ENCODE data around the gene POLA1. TPM values are rescaled to one million over a fixed set of nuclear protein-coding genes. Genes with fewer than 3 reads are reported as not detected.

The POLA1 gene
- total RNA-seq, 2 experiments from 2014 or later, result 36.9 to 37.0 TPM

DNA sequence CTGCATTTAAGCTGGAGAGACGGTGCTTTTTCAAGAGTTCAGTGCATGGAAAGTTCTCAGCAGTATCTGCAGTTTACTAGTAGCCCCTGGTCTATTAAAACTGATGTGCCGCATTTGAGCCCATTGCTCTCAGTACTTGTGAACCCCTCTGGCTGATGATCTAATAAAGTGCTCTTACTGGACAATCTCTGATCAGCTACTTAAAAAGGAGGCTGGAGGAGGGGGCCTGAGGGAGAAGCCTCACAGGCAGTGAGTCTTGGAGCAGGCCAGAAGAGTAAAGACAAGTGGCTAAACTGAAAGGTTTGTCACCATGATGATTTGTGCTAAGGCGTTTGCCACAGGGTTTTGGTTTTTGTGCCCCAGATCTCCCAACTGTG, 183.6 kb downstream of the POLA1 start:
- no peaks in the 10 kb centered on the region for H3K27me3 Mint-ChIP-seq
- peaks cover 5% of the 10 kb centered on the region for H3K36me3 Mint-ChIP-seq (ENCODE audit: low read depth)
- no peaks in the 10 kb centered on the region for H3K9me3 Mint-ChIP-seq
- H3K27ac Mint-ChIP-seq, result no peak overlapping the region
- ChIA-PET POLR2A (no interaction called here), CTCF (no interaction called here)
- H3K4me1 Mint-ChIP-seq, result no peaks in the 10 kb centered on the region
- no peak for DNase-seq
- H3K4me3 Mint-ChIP-seq, result no peak overlapping the region

DNA sequence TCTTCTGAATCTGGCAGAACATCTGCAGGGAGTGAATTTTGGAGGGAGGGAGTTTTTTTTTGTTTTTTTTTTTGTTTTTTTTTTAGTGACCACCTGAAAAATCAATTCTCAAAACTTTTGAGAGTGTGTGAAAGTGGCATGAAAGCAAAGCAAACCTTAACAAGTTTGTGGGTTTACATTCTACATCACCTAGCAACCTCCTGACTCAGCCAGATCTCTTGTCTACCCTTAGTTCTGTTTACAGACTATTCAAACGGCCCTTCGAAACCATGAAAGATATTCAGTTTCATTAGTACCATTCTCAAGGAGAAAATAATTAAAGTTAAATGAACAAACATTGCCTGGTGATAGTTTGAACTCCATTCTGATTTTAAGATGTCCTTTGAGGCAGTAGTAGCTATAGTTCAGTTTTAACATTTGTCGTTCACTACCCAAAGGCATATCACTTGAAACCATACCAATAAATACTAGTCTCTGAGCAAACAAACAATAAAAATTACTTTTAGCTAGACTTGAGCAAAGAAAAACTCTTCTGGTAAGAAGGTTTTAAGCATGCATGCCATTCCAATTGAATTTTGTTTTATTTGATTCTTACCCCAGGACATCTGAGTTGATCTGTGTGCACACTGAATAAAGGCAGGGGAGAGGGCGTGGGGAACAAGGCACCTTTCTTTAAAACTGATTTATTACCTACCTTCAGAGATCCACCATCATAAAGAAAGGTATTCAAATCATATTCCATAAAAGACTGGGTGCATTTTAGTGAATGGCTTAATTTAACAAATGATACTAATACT, 184.3 kb downstream of the POLA1 start:
- Mint-ChIP-seq H3K27me3 (no peaks in the 10 kb centered on the region), H3K4me3 (no peak overlapping the region), H3K36me3 (ENCODE audit: low read depth) (peaks cover 5% of the 10 kb centered on the region), H3K27ac (no peak overlapping the region), H3K4me1 (no peaks in the 10 kb centered on the region), H3K9me3 (no peaks in the 10 kb centered on the region)
- ChIA-PET CTCF (interaction anchor here (1.0 kb wide), 1 partner anchor 19 kb away, joined by 3 read pairs; no protein-coding TSS in a partner anchor), POLR2A (no interaction called here)
- no peak for DNase-seq

DNA sequence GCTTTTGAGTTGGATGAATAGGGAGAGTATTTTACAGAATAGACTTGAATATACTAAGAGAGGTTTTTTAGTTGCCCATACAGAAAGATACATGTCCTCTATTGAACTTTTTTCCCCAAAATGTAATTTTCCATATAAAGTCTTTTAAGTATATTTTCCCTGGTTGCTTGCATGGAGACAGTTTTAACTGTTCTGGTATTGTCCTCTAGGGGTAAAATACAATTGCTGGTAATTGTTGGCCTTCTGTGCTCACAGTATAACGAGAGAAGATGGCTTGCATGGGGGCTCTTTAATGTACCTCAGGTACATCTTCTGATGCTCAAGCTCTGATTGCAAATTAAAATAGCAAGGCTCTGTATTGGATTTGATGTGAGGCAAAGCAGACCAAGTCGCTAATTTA, 186.0 kb downstream of the POLA1 start:
- Mint-ChIP-seq H3K4me3 (no peak overlapping the region), H3K4me1 (no peaks in the 10 kb centered on the region), H3K36me3 (ENCODE audit: low read depth) (peaks cover 5% of the 10 kb centered on the region), H3K27me3 (no peaks in the 10 kb centered on the region), H3K9me3 (no peaks in the 10 kb centered on the region), H3K27ac (no peak overlapping the region)
- CTCF ChIA-PET, result no interaction called here
- POLR2A ChIA-PET, result no interaction called here
- no peak for DNase-seq

DNA sequence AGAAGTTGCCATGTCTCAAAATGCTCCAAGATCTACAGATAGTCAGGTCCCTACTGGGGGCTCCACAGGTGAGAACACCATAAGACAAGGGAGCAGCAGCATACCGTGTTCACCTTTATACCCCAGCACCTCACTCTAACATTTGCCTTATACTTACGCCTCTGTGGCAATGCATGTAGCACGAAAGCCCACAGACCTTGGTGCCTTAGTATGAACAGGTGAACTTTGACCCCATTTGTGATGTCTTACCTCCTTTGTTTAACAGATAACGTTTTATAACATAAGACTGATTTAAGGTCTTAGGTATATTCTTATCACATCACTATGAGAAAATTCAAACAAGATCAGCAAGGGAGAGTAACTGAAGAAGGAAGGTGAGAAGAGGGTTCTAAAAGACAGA, 193.2 kb downstream of the POLA1 start:
- POLR2A ChIA-PET, result no interaction called here
- Mint-ChIP-seq H3K9me3 (no peaks in the 10 kb centered on the region), H3K27ac (no peak overlapping the region), H3K36me3 (ENCODE audit: low read depth) (peaks cover 12% of the 10 kb centered on the region), H3K4me3 (no peak overlapping the region), H3K4me1 (no peaks in the 10 kb centered on the region), H3K27me3 (no peaks in the 10 kb centered on the region)
- no peak for DNase-seq
- CTCF ChIA-PET, result interaction anchor here (1.5 kb wide), 1 partner anchor 11 kb away, joined by 3 read pairs; no protein-coding TSS in a partner anchor

DNA sequence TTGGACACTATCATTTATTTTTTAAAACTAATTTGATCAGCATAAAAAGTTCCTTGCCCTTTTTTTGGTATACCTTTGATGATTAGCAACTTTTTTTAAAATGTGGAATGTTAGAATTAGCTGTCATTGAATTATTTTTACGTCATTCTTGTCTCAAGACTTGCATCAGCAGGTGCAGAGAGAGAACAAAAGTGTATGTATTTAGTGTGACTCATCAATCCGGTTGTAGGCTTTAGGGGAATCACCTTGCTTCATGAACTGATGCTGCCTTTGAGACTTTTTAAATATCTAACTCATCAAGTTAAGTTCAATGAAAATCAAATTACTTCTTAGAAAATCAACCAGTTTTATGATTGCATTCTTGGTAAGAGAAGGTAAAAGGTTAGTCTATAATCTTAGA, 197.0 kb downstream of the POLA1 start:
- H3K27me3 Mint-ChIP-seq, result no peaks in the 10 kb centered on the region
- peaks cover 31% of the 10 kb centered on the region for H3K36me3 Mint-ChIP-seq (ENCODE audit: low read depth)
- DNase-seq, result no peak
- ChIA-PET CTCF (interaction anchor here (1.6 kb wide), 1 partner anchor 10 kb away, joined by 3 read pairs; no protein-coding TSS in a partner anchor), POLR2A (no interaction called here)
- H3K4me1 Mint-ChIP-seq, result no peaks in the 10 kb centered on the region
- peaks cover 2% of the 10 kb centered on the region for H3K9me3 Mint-ChIP-seq
- H3K4me3 Mint-ChIP-seq, result no peak overlapping the region
- no peak overlapping the region for H3K27ac Mint-ChIP-seq

DNA sequence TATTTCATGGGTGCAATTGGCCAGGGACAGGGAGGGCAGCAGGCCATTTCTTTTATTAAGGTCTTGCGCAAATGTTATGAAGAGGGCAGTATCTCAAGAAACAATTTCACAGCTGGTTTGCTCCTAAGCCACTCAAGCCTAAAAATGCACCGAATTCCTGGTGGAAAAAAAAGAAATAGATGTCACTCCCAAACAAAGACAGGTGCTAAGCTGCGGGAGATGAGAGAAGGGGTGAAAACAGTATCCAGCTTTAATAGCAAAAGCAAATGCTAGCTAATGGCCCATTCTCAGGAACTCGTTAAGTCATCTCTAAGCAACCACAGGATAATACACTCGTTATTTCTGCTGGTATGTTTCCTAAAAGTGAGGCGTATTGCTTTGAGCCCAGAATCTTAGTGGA, 205.7 kb downstream of the POLA1 start:
- DNase-seq, result no peak
- ChIA-PET CTCF (no interaction called here), POLR2A (no interaction called here)
- Mint-ChIP-seq H3K9me3 (no peaks in the 10 kb centered on the region), H3K4me1 (no peaks in the 10 kb centered on the region), H3K4me3 (no peak overlapping the region), H3K27me3 (no peaks in the 10 kb centered on the region), H3K27ac (no peak overlapping the region), H3K36me3 (ENCODE audit: low read depth) (peaks cover 26% of the 10 kb centered on the region)

DNA sequence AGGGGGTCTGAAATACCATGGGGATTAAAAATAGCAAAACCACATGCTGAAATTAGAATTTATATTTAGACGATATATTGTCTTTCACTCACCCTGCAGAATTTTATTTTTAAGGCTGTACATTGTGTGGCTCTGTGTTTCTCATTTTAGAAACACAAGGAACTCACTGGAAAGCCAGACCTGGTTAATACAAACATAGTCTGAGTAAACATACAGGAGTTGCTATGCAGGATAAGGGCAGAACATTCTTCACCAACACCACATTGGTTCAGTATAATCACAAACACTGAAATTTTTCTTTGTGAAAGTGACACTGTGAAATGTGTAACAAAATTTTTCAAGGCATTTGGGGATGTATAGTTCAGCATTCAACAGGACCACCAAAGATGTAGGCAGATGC, 206.5 kb downstream of the POLA1 start:
- Mint-ChIP-seq H3K36me3 (ENCODE audit: low read depth) (peaks cover 23% of the 10 kb centered on the region), H3K27me3 (no peaks in the 10 kb centered on the region), H3K4me1 (no peaks in the 10 kb centered on the region), H3K27ac (no peak overlapping the region), H3K9me3 (no peaks in the 10 kb centered on the region), H3K4me3 (no peak overlapping the region)
- DNase-seq, result no peak
- ChIA-PET CTCF (interaction anchor here (1.2 kb wide), 1 partner anchor 10 kb away, joined by 3 read pairs; no protein-coding TSS in a partner anchor), POLR2A (no interaction called here)

DNA sequence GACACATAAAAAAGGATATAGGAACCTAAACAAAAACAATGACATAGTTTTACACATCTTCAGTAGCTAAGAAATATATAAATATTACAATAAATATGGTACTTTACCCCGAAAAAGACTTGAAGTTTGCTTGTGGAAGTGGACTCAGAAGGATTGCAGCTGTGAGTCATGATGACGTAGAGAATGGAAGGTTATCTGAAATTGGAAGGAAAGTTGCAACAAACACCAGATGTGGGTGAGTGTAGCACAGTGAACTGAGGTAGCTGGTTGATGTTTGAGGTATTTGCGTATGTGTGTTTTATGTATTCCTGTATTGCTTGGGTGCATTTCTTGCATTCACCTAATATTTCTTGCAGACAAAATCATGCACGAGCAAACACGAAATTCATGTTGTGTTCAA, 209.1 kb downstream of the POLA1 start:
- Mint-ChIP-seq H3K27ac (no peak overlapping the region), H3K27me3 (no peaks in the 10 kb centered on the region), H3K36me3 (ENCODE audit: low read depth) (peaks cover 16% of the 10 kb centered on the region), H3K4me1 (no peaks in the 10 kb centered on the region), H3K9me3 (no peaks in the 10 kb centered on the region), H3K4me3 (no peak overlapping the region)
- no peak for DNase-seq
- CTCF ChIA-PET, result interaction anchor here (1.4 kb wide), 1 partner anchor 9 kb away, joined by 3 read pairs; no protein-coding TSS in a partner anchor
- POLR2A ChIA-PET, result no interaction called here

DNA sequence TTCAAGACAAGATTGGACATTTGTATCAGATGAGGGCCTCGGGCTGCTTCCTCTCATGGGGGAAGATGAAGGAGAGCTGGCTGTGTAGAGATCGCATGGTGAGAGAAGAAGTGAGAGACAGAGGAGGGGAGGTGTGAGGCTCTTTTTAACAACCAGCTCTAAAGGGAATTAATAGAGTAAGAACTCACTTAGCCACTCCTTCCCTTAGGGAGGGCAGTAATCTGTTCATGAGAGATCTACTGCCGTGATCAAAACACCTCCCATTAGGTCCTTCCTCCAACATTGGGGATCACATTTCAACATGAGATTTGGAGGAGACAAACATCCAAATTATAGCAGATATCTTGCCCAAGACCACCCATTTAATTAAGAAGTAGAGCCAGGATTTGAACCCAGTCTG, 225.0 kb downstream of the POLA1 start:
- no peak overlapping the region for H3K4me3 Mint-ChIP-seq
- no peak overlapping the region for H3K27ac Mint-ChIP-seq
- no peaks in the 10 kb centered on the region for H3K27me3 Mint-ChIP-seq
- DNase-seq, result no peak
- POLR2A ChIA-PET, result no interaction called here
- H3K36me3 Mint-ChIP-seq (ENCODE audit: low read depth), result peaks cover 9% of the 10 kb centered on the region
- no peaks in the 10 kb centered on the region for H3K9me3 Mint-ChIP-seq
- CTCF ChIA-PET, result interaction anchor here (0.6 to 1.0 kb wide), 2 partner anchors 8 to 13 kb away, joined by 3 read pairs; no protein-coding TSS in a partner anchor
- no peaks in the 10 kb centered on the region for H3K4me1 Mint-ChIP-seq

DNA sequence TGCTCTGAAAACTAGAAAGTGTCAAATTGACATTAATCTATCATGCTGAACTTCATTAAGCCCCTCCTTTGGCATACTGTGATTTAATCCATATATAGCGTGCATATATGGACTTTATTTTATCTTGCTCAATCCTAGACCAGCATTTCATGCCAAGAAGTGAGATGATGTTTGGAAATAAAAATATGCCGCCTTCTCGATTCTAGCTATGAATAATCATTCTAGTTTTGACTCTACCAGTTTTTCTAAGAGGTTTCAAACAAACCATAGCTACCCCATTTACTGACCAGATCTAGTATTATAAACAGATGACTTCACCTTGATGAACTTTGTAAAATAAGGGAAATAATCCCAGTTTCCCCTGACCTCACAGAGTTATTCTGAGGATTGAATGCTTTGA, 227.1 kb downstream of the POLA1 start:
- Mint-ChIP-seq H3K27ac (no peak overlapping the region), H3K4me1 (peaks cover 3% of the 10 kb centered on the region), H3K4me3 (no peak overlapping the region), H3K9me3 (no peaks in the 10 kb centered on the region), H3K36me3 (ENCODE audit: low read depth) (peaks cover 10% of the 10 kb centered on the region), H3K27me3 (no peaks in the 10 kb centered on the region)
- POLR2A ChIA-PET, result no interaction called here
- no peak for DNase-seq
- CTCF ChIA-PET, result no interaction called here

DNA sequence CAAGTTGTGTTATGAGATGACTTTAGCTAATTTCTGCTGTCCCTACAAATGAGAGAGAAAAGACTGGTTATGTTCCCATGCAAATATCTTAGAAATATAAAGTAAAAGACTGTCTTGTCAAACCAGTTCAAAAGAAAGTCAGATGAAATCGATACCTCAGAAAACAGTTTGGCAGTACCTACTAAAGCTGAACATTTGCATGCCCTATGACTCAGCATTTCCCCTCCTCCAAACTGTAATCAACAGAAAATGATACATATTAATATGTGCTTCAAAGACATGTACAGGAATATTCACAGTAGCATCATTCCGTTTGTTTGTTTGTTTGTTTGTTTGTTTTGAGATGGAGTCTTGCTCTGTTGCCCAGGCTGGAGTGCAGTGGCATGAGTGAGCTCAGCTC, 231.7 kb downstream of the POLA1 start:
- POLR2A ChIA-PET, result no interaction called here
- Mint-ChIP-seq H3K36me3 (ENCODE audit: low read depth) (peaks cover 10% of the 10 kb centered on the region), H3K27me3 (no peaks in the 10 kb centered on the region), H3K4me3 (no peak overlapping the region), H3K9me3 (no peaks in the 10 kb centered on the region), H3K4me1 (peaks cover 3% of the 10 kb centered on the region), H3K27ac (no peak overlapping the region)
- CTCF ChIA-PET, result no interaction called here
- DNase-seq, result no peak

DNA sequence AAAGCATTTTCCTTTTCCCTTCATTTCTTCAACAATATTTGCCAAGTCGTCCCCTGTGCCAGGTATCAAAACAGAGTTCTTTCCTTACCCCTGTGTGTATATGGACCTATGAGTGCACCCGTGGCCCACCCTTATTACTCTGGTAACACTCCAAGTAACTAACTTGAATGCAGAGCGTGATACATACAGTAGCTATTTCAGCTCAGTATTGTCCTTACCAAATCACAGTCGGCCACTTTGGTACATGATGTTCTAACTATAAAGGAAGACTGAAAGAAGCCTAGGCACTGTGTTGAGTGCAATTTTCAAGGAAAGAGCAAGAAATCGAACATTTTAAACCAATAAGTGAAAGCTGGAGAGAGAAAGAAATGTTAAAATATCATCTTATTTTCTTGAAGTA, 233.7 kb downstream of the POLA1 start:
- ChIA-PET CTCF (interaction anchor here (0.8 kb wide), 1 partner anchor 9 kb away, joined by 3 read pairs; no protein-coding TSS in a partner anchor), POLR2A (no interaction called here)
- Mint-ChIP-seq H3K27me3 (no peaks in the 10 kb centered on the region), H3K36me3 (ENCODE audit: low read depth) (peaks cover 5% of the 10 kb centered on the region), H3K4me1 (peaks cover 3% of the 10 kb centered on the region), H3K4me3 (no peak overlapping the region), H3K9me3 (no peaks in the 10 kb centered on the region), H3K27ac (no peak overlapping the region)
- DNase-seq, result no peak

DNA sequence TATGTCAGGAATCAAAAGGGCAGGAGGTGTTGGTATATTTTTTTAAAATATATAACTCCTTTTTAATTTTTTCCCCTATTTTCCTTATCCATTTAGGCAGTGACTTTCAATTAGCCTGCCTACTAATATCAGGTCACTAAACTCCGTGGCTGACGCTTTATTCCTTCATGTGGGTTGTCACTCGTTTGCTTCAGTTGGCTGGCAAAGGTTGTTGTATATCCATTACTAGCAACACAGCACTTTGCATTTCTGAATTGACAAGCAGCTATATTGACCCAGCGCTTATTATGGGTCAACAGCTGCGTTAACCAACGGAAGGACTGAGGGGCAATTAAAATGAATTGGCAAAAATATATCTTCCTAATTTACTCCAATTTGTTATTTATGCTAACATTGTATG, 234.4 kb downstream of the POLA1 start:
- ChIA-PET POLR2A (no interaction called here), CTCF (no interaction called here)
- Mint-ChIP-seq H3K4me3 (no peak overlapping the region), H3K27me3 (no peaks in the 10 kb centered on the region), H3K4me1 (peaks cover 3% of the 10 kb centered on the region), H3K9me3 (no peaks in the 10 kb centered on the region), H3K36me3 (ENCODE audit: low read depth) (peaks cover 5% of the 10 kb centered on the region), H3K27ac (no peak overlapping the region)
- no peak for DNase-seq

DNA sequence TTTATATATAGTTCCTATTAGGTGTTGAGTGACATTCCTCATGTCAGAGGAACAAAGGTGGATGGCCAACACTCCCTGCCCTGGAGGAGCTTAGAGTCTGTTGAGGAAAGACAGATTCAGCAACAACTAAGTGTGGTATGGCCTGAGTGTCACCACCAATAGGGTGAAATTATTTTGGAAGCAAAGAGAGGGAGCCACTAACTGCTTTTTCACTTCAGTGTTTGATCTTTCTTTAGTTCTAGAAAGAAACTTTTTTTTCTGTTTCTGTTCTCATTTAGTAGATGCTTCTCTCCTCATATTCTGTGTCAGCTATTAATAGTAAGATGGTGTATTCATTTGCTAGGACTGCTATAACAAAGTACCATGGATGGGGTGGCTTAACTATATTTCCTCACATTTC, 240.6 kb downstream of the POLA1 start:
- H3K9me3 Mint-ChIP-seq, result no peaks in the 10 kb centered on the region
- peaks cover 5% of the 10 kb centered on the region for H3K36me3 Mint-ChIP-seq (ENCODE audit: low read depth)
- ChIA-PET POLR2A (no interaction called here), CTCF (no interaction called here)
- H3K4me3 Mint-ChIP-seq, result no peak overlapping the region
- DNase-seq, result no peak
- no peaks in the 10 kb centered on the region for H3K27me3 Mint-ChIP-seq
- no peak overlapping the region for H3K27ac Mint-ChIP-seq
- H3K4me1 Mint-ChIP-seq, result peaks cover 1% of the 10 kb centered on the region
